ENCODE measurements around the gene HTRA3. TPM values are rescaled to one million over a fixed set of nuclear protein-coding genes. Genes with fewer than 3 reads are reported as not detected.

The HTRA3 gene
- total and polyA plus RNA-seq, 10 donors, result 0.26 to 5.5 (median 2.5) TPM

- no peak for TF ChIP-seq POLR2A (IDR thresholded peaks at IDR 0.05)
- TF ChIP-seq POLR2AphosphoS5 (IDR thresholded peaks at IDR 0.05), result no peak
- TF ChIP-seq CTCF (IDR thresholded peaks at IDR 0.05 in 8 of 11, conservative IDR thresholded peaks at IDR 0.05 in 3 of 11), result no peak
- WGBS, 5 donors, result 70 to 82% (median 78%) methylated on average over 8 of the region's 8 CpGs
- Histone ChIP-seq H3K4me3 (no peak overlapping the region), H3K27me3 (replicated peaks in 1 of 7) (peaks cover 0 to 18% (median 0%) of the 10 kb centered on the region in 7 donors), H3K9me3 (peaks cover 0 to 4% (median 0%) of the 10 kb centered on the region in 8 donors), H3K27ac (no peak overlapping the region), H3K4me1 (peaks cover 0 to 19% (median 9%) of the 10 kb centered on the region in 6 donors), H3K36me3 (no peaks in the 10 kb centered on the region)
- no peak for DNase-seq
- intact Hi-C loops (cut with DNase I; ENCODE audit: low total_unique reads), result no loop called here
These were observed 86.5 kb downstream of the HTRA3 start for GRCh38 chr4:8355864-8356565.

Other genes starting within 250 kb of the HTRA3 start
- 100 to 1,000 TPM in 4 of 7 donors, 10 to 100 TPM in 3; 41.8 to 127 (median 100) TPM for gene ABLIM2, start 110.9 kb upstream of the HTRA3 start, total RNA-seq
- gene ABLIM2, start 110.9 kb upstream of the HTRA3 start, polyA plus RNA-seq, result 10 to 100 TPM; 11.8 to 49.8 (median 26.6) TPM
- 100 to 1,000 TPM in 1 of 7 donors, 10 to 100 TPM in 6; 58.0 to 157 (median 69.4) TPM for gene SH3TC1, start 70.5 kb upstream of the HTRA3 start, total RNA-seq
- 10 to 100 TPM; 23.3 to 43.7 (median 23.5) TPM for gene SH3TC1, start 70.5 kb upstream of the HTRA3 start, polyA plus RNA-seq
- gene ACOX3, start 171.0 kb downstream of the HTRA3 start, total RNA-seq, result 10 to 100 TPM; 16.1 to 26.5 (median 21.7) TPM
- 10 to 100 TPM; 11.3 to 16.1 (median 15.0) TPM for gene ACOX3, start 171.0 kb downstream of the HTRA3 start, polyA plus RNA-seq
- gene TRMT44, start 171.0 kb downstream of the HTRA3 start, total RNA-seq, result 10 to 100 TPM; 18.9 to 28.3 (median 25.2) TPM
- gene TRMT44, start 171.0 kb downstream of the HTRA3 start, polyA plus RNA-seq, result 1 to 10 TPM; 5.7 to 8.0 (median 5.9) TPM